ENCODE data around the gene LYRM7.

DNA sequence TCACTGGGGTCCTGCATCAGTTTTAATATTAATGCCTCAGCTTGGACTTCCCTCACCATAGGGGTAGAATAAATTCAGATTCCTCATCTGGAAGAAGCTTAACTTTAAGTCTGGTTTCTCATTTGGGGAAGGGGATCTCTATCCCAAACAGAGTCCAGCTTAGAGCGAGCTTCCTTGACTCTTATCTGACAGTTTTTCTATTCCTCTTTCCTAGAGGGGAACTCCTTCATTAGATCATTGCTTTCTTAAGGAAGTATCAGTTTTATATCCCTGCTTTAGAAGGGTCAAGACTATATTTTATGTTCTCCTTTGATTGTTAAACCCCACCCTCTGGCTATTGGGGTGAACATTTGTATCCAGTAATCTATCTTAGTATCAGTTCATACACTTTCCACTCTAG is 68.9 kb downstream of the LYRM7 start:
- no peak for TF ChIP-seq EZH2phosphoT487 (IDR thresholded peaks at IDR 0.05; ENCODE audit: insufficient read depth, low read depth)
- TF ChIP-seq EZH2 (IDR thresholded peaks at IDR 0.05; ENCODE audit: insufficient read depth, poor library complexity, severe bottlenecking), result no peak

Data from GM23248 (cell line).